Testis (tissue), 2 donors: ENCODE results near the gene RBM20.

Experiments
- CTCF ChIP-seq, 3 experiments: fragments of 450-650 bp in 2 of 3; fragments of 200-600 bp in 1 of 3; sonication (generic) in 1 of 3; IDR thresholded peaks; one replicate each; pipeline ENCODE4 v1.5.1; 2016 to 2019; ENCODE audit warnings: antibody characterized with exemption in 3 of 3, mild to moderate bottlenecking in 2 of 3, moderate library complexity in 1 of 3
- POLR2A ChIP-seq: fragments of 450-650 bp; IDR thresholded peaks from one replicate; pipeline ENCODE4 v1.6.1; 2017; ENCODE audit warnings: antibody characterized with exemption, mild to moderate bottlenecking, moderate library complexity

GRCh38 chr10:110876000-110876399 is 231.9 kb downstream of the RBM20 start:
- TF ChIP-seq CTCF (IDR thresholded peaks at IDR 0.05) (no peak), POLR2A (no peak)
